H9 (cell line): Measurements from ENCODE around the gene CASTOR1. TPM values are rescaled to one million over a fixed set of nuclear protein-coding genes. Genes with fewer than 3 reads are reported as not detected.

Experiments
- DNase-seq: peaks from one replicate; pipeline ENCODE4 v3.0.0-alpha.2; 2017
- H2AFZ ChIP-seq: one replicate; pipeline ENCODE4 v1.6.1; 2013; ENCODE audit warnings: mild to moderate bottlenecking, low read length, control low read depth, moderate library complexity
- H2AK5ac ChIP-seq: 2 replicates; pipeline ENCODE4 v1.6.1; 2013; ENCODE audit warnings: low read length, control low read depth, mixed read lengths; ENCODE audit not compliant: insufficient read length
- H2BK120ac ChIP-seq: one replicate; pipeline ENCODE4 v1.6.1; 2013; ENCODE audit warnings: low read depth, mild to moderate bottlenecking, low read length, control low read depth, inconsistent platforms; ENCODE audit not compliant: poor library complexity, severe bottlenecking
- H2BK12ac ChIP-seq: 2 replicates; pipeline ENCODE4 v1.6.1; 2013; ENCODE audit warnings: low read length, control low read depth, mixed read lengths, low read depth; ENCODE audit not compliant: insufficient read length
- H2BK15ac ChIP-seq: 2 replicates; pipeline ENCODE4 v1.6.1; 2013; ENCODE audit warnings: low read depth, low read length, control low read depth
- H2BK20ac ChIP-seq: one replicate; pipeline ENCODE4 v1.6.1; 2013; ENCODE audit warnings: low read depth, mild to moderate bottlenecking, low read length, control low read depth, inconsistent platforms; ENCODE audit not compliant: poor library complexity, severe bottlenecking
- H2BK5ac ChIP-seq: 2 replicates; pipeline ENCODE4 v1.6.1; 2013; ENCODE audit warnings: low read length, control low read depth, mixed read lengths; ENCODE audit not compliant: insufficient read length
- H3K14ac ChIP-seq: 2 replicates; pipeline ENCODE4 v1.6.1; 2013; ENCODE audit warnings: low read length, control low read depth; ENCODE audit not compliant: insufficient read depth
- H3K18ac ChIP-seq: 2 replicates; pipeline ENCODE4 v1.6.1; 2013; ENCODE audit warnings: low read depth, mild to moderate bottlenecking, mixed read lengths, low read length, control low read depth; ENCODE audit not compliant: insufficient read length
- H3K23ac ChIP-seq: 2 replicates; pipeline ENCODE4 v1.6.1; 2013; ENCODE audit warnings: low read length, control low read depth, mixed read lengths, low read depth; ENCODE audit not compliant: insufficient read length
- H3K23me2 ChIP-seq: 2 replicates; pipeline ENCODE4 v1.6.1; 2013; ENCODE audit warnings: low read depth, mild to moderate bottlenecking, mixed read lengths, low read length, control low read depth; ENCODE audit not compliant: insufficient read length, poor library complexity, severe bottlenecking
- H3K27ac ChIP-seq: 2 replicates; pipeline ENCODE4 v1.5.1; 2013; ENCODE audit warnings: low read length, control low read depth, mixed read lengths, low read depth; ENCODE audit not compliant: insufficient read length
- H3K27me3 ChIP-seq: 2 replicates; pipeline ENCODE4 v1.6.1; 2013; ENCODE audit warnings: low read length, control low read depth, inconsistent platforms; ENCODE audit not compliant: insufficient read depth
- H3K4ac ChIP-seq: 2 replicates; pipeline ENCODE4 v1.6.1; 2013; ENCODE audit warnings: low read depth, mild to moderate bottlenecking, control low read depth, inconsistent platforms, low read length, moderate library complexity
- H3K4me1 ChIP-seq: 2 replicates; pipeline ENCODE4 v1.6.1; 2013; ENCODE audit warnings: low read length, control low read depth, inconsistent platforms; ENCODE audit not compliant: insufficient read depth
- H3K4me2 ChIP-seq: 2 replicates; pipeline ENCODE4 v1.6.1; 2013; ENCODE audit warnings: low read length, control low read depth, mixed read lengths; ENCODE audit not compliant: insufficient read length, insufficient read depth
- H3K56ac ChIP-seq: 2 replicates; pipeline ENCODE4 v1.6.1; 2013; ENCODE audit warnings: low read depth, mild to moderate bottlenecking, mixed read lengths, low read length, control low read depth; ENCODE audit not compliant: insufficient read length
- H3K79me1 ChIP-seq: 2 replicates; pipeline ENCODE4 v1.6.1; 2013; ENCODE audit warnings: low read depth, mild to moderate bottlenecking, moderate library complexity, low read length, control low read depth, inconsistent platforms; ENCODE audit not compliant: insufficient read depth, poor library complexity, severe bottlenecking
- H3K79me2 ChIP-seq: 2 replicates; pipeline ENCODE4 v1.6.1; 2013; ENCODE audit warnings: low read length, control low read depth, inconsistent platforms; ENCODE audit not compliant: insufficient read depth
- H3K9ac ChIP-seq: 2 replicates; pipeline ENCODE4 v1.6.1; 2013; ENCODE audit warnings: low read length, control low read depth, mixed read lengths; ENCODE audit not compliant: insufficient read length; ENCODE audit errors: extremely low read depth
- H3K9me3 ChIP-seq: one replicate; pipeline ENCODE4 v1.6.1; 2013; ENCODE audit warnings: low read depth, low read length, inconsistent platforms; ENCODE audit not compliant: control insufficient read depth
- H3T11ph ChIP-seq: one replicate; pipeline ENCODE4 v1.6.1; 2013; ENCODE audit warnings: mild to moderate bottlenecking, low read length, control low read depth, inconsistent platforms
- H4K20me1 ChIP-seq: one replicate; pipeline ENCODE4 v1.6.1; 2013; ENCODE audit not compliant: control insufficient read depth, insufficient read length, insufficient read depth
- H4K5ac ChIP-seq: 2 replicates; pipeline ENCODE4 v1.6.1; 2013; ENCODE audit warnings: low read depth, mild to moderate bottlenecking, mixed read lengths, low read length, control low read depth; ENCODE audit not compliant: insufficient read length
- H4K8ac ChIP-seq: replicated peaks from 2 replicates; pipeline ENCODE4 v1.6.1; 2013; ENCODE audit warnings: low read length, control low read depth, mixed read lengths, low read depth; ENCODE audit not compliant: insufficient read length
- H4K91ac ChIP-seq: 2 replicates; pipeline ENCODE4 v1.6.1; 2013; ENCODE audit warnings: low read depth, mild to moderate bottlenecking, moderate library complexity, mixed read lengths, low read length, control low read depth; ENCODE audit not compliant: insufficient read length
- H3K27ac Mint-ChIP-seq, 3 experiments: 2 replicates in 2 of 3; 3 replicates in 1 of 3; pipeline ENCODE4 v1.8.0; 2020 to 2021; ENCODE audit warnings: mixed read lengths in 3 of 3, mild to moderate bottlenecking in 1 of 3, moderate library complexity in 1 of 3
- H3K27me3 Mint-ChIP-seq: 2 replicates; pipeline ENCODE4 v1.8.0; 2021; ENCODE audit warnings: low read depth, mild to moderate bottlenecking, moderate library complexity, mixed read lengths
- H3K36me3 Mint-ChIP-seq, 3 experiments: 2 replicates in 2 of 3; 3 replicates in 1 of 3; pipeline ENCODE4 v1.8.0; 2020 to 2021; ENCODE audit warnings: low read depth in 3 of 3, mixed read lengths in 3 of 3; ENCODE audit not compliant: insufficient read depth in 1 of 3
- H3K4me1 Mint-ChIP-seq, 2 experiments: 2 replicates each; pipeline ENCODE4 v1.8.0; 2020; ENCODE audit warnings: mixed read lengths in 2 of 2
- H3K4me3 Mint-ChIP-seq, 2 experiments: 2 replicates in 1 of 2; 3 replicates in 1 of 2; pipeline ENCODE4 v1.8.0; 2020 to 2021; ENCODE audit warnings: mild to moderate bottlenecking in 2 of 2, mixed read lengths in 2 of 2, moderate library complexity in 1 of 2
- H3K9me3 Mint-ChIP-seq, 2 experiments: 2 replicates in 1 of 2; 3 replicates in 1 of 2; pipeline ENCODE4 v1.8.0; 2020; ENCODE audit warnings: mild to moderate bottlenecking in 2 of 2, mixed read lengths in 2 of 2, moderate library complexity in 1 of 2
- CTCF ChIP-seq: fragments of 200-600 bp; sonication (generic); conservative IDR thresholded peaks from 3 replicates; pipeline ENCODE4 v1.8.0; 2021; ENCODE audit warnings: antibody characterized with exemption, mild to moderate bottlenecking
- WGBS: extraction: QIAGEN DNeasy Blood & Tissue Kit; methylation state at CpG from one replicate; pipeline ENCODE4 v1.1.7; 2013; ENCODE audit warnings: missing lambda C conversion rate, low lambda C conversion rate, mixed read lengths; ENCODE audit not compliant: insufficient read length; ENCODE audit errors: extremely low coverage; 5-methylcytosine and 5-hydroxymethylcytosine counted together
- total RNA-seq: library from RNA; stranded (reverse); gene quantifications from 2 replicates; pipeline ENCODE4 v1.2.1, GENCODE V29; 2021

The CASTOR1 gene
- total RNA-seq, 1 experiment from 2014 or later: 8.8 TPM

- Mint-ChIP-seq H3K36me3 (peaks cover 57 to 93% (median 83%) of the 10 kb centered on the region in 3 experiments), H3K4me3 (no peak overlapping the region), H3K27ac (no peak overlapping the region), H3K9me3 (no peaks in the 10 kb centered on the region), H3K27me3 (no peaks in the 10 kb centered on the region), H3K4me1 (no peaks in the 10 kb centered on the region)
- Histone ChIP-seq H3K79me2 (0 out of 2 replicates have a peak, but pooled peaks cover 2% of the 10 kb centered on the region), H4K8ac (no peak overlapping the region), H3K56ac (no peak overlapping the region), H3K14ac (no peak overlapping the region), H2AK5ac (no peak overlapping the region), H3K4me2 (no peak overlapping the region), H3K23me2 (no peaks in the 10 kb centered on the region), H2BK15ac (no peak overlapping the region), H3K9me3 (no peaks in the 10 kb centered on the region), H3K27me3 (no peaks in the 10 kb centered on the region), H2BK120ac (no peak overlapping the region), H2BK5ac (no peak overlapping the region), H4K91ac (no peak overlapping the region), H3K18ac (no peak overlapping the region), H3K79me1 (no peaks in the 10 kb centered on the region), H3K27ac (no peak overlapping the region), H4K5ac (no peak overlapping the region), H4K20me1 (no peaks in the 10 kb centered on the region), H2BK20ac (no peak overlapping the region), H2AFZ (no peak overlapping the region), H3T11ph (no peak overlapping the region), H3K9ac (no peak overlapping the region), H2BK12ac (no peak overlapping the region), H3K4ac (no peak overlapping the region), H3K23ac (no peak overlapping the region), H3K4me1 (no peaks in the 10 kb centered on the region)
- DNase-seq: no peak
- TF ChIP-seq CTCF: no peak
- WGBS: no CpG with 5 or more reads among the region's 1 CpG
Observed at GRCh38 chr22:30335236-30335635, 45.9 kb upstream of the CASTOR1 start.
